ENCODE measurements around the gene PNPLA8. TPM values are rescaled to one million over a fixed set of nuclear protein-coding genes. Genes with fewer than 3 reads are reported as not detected.

The PNPLA8 gene
- total RNA-seq, 2 donors from 2014 or later, result 15.0 to 16.8 TPM

GRCh38 chr7:108449521-108449920 lies 76.4 kb downstream of the PNPLA8 start:
- no peak for TF ChIP-seq POLR2A (IDR thresholded peaks at IDR 0.05)
- TF ChIP-seq CTCF (IDR thresholded peaks at IDR 0.05), result no peak
- intact Hi-C loops (cut with DNase I), result no loop called here
- H3K27me3 ChIP-seq, result no peaks in the 10 kb centered on the region
- ATAC-seq (no peak), DNase-seq (no peak)
- peaks cover 39% of the 10 kb centered on the region for H3K4me1 ChIP-seq
- no peaks in the 10 kb centered on the region for H3K36me3 ChIP-seq (replicated peaks in 1 of 2; ENCODE audit: insufficient read depth in 1 of 2, low read depth in 2 of 2)
- no peak overlapping the region for H3K4me3 ChIP-seq
- H3K9me3 ChIP-seq, result no peaks in the 10 kb centered on the region
- H3K27ac ChIP-seq, result no peak overlapping the region

GRCh38 chr7:108448584-108449505 lies 77.1 kb downstream of the PNPLA8 start:
- WGBS, 2 donors, result 53 to 64% methylated on average over 11 of the region's 11 CpGs
- H3K27ac ChIP-seq, result no peak overlapping the region
- H3K27me3 ChIP-seq, result no peaks in the 10 kb centered on the region
- no peaks in the 10 kb centered on the region for H3K9me3 ChIP-seq
- no peak overlapping the region for H3K4me3 ChIP-seq
- DNase-seq (no peak), ATAC-seq (no peak)
- TF ChIP-seq CTCF (IDR thresholded peaks at IDR 0.05) (no peak), POLR2A (IDR thresholded peaks at IDR 0.05) (no peak)
- H3K36me3 ChIP-seq (replicated peaks in 1 of 2; ENCODE audit: insufficient read depth in 1 of 2, low read depth in 2 of 2), result no peaks in the 10 kb centered on the region
- peaks cover 32% of the 10 kb centered on the region for H3K4me1 ChIP-seq
- intact Hi-C loops (cut with DNase I), result no loop called here

GRCh38 chr7:108442039-108442568 lies 83.8 kb downstream of the PNPLA8 start:
- Histone ChIP-seq H3K9me3 (no peaks in the 10 kb centered on the region), H3K27me3 (no peaks in the 10 kb centered on the region), H3K36me3 (replicated peaks in 1 of 2; ENCODE audit: insufficient read depth in 1 of 2, low read depth in 2 of 2) (no peaks in the 10 kb centered on the region), H3K27ac (no peak overlapping the region), H3K4me1 (peaks cover 20% of the 10 kb centered on the region), H3K4me3 (no peak overlapping the region)
- WGBS, 2 donors, result 79 to 82% methylated on average over 5 of the region's 5 CpGs
- DNase-seq (no peak), ATAC-seq (no peak)
- TF ChIP-seq CTCF (IDR thresholded peaks at IDR 0.05), result no peak
- TF ChIP-seq POLR2A (IDR thresholded peaks at IDR 0.05), result no peak
- intact Hi-C loops (cut with DNase I), result no loop called here

- ATAC-seq, result no peak
- DNase-seq, result no peak
- no peak overlapping the region for H3K27ac ChIP-seq
- no peaks in the 10 kb centered on the region for H3K9me3 ChIP-seq
- no peaks in the 10 kb centered on the region for H3K27me3 ChIP-seq
- peaks cover 20% of the 10 kb centered on the region for H3K4me1 ChIP-seq
- no peak overlapping the region for H3K4me3 ChIP-seq
- TF ChIP-seq CTCF (IDR thresholded peaks at IDR 0.05) (no peak), POLR2A (IDR thresholded peaks at IDR 0.05) (no peak)
- WGBS, 2 donors, result 62 to 74% methylated on average over 4 of the region's 4 CpGs
- intact Hi-C loops (cut with DNase I), result no loop called here
- H3K36me3 ChIP-seq (replicated peaks in 1 of 2; ENCODE audit: insufficient read depth in 1 of 2, low read depth in 2 of 2), result no peaks in the 10 kb centered on the region
Measured at GRCh38 chr7:108441392-108441955, 84.5 kb downstream of the PNPLA8 start.

Measured in body of pancreas (tissue), 4 donors.